ENCODE data around the gene TMEM203. TPM values are rescaled to one million over a fixed set of nuclear protein-coding genes. Genes with fewer than 3 reads are reported as not detected.

Gene TMEM203
- total RNA-seq, 5 donors from 2014 or later (not counting 1 experiment from before 2014, with no cell fraction given) = 23.7 to 44.7 (median 42.1) TPM

DNA sequence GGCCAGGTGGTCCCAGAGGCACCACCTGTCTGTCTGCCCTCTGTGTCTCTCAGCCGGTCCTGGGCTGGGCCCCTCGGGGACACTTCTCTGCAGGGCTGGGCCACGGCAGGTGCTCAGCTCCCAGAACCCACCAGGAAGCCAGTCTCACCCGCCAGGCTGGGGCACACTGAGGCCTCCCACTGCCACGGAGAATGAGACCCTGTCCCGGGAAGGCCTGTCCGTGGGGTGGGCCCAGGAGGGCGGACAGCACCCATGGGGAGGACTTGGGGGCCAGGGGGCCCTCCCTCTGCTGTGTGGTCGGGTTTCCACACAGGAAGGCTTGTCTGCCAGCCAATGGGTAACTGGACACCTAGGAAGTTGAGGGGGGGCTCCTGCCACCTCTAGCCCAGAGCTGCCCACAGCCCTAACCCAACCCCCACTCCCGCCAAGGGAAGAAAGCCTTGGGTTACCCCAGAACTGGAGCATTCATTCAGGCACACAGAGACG is 31.5 kb upstream of the TMEM203 start:
- H3K27ac ChIP-seq (ENCODE audit: low read length) = no peak overlapping the region
- H3K36me3 Mint-ChIP-seq = no peaks in the 10 kb centered on the region
- H3K27me3 Mint-ChIP-seq = peaks cover 0 to 5% of the 10 kb centered on the region in 2 donors
- 29% methylated on average over 9 of the region's 11 CpGs for WGBS (ENCODE audit: insufficient coverage)
- H3K4me1 ChIP-seq (ENCODE audit: control insufficient read depth in 1 of 2, extremely low read depth in 1 of 2, insufficient read depth in 2 of 2, low read length in 2 of 2) = peaks cover 3 to 51% of the 10 kb centered on the region in 2 experiments
- CTCF ChIA-PET = interaction anchor here (0.6 to 1.2 kb wide), 12 partner anchors 10 to 970 kb away, joined by 3 to 9 read pairs (median 4); partner anchors contain the start of genes MAN1B1 (in 1 of the 2) and NELFB (in 1 of the 2)
- no peaks in the 10 kb centered on the region for H3K9me3 ChIP-seq
- no peak overlapping the region for H3K4me3 ChIP-seq (ENCODE audit: control insufficient read depth in 1 of 2, extremely low read depth in 1 of 2, low read length in 1 of 2)
- ATAC-seq (replicated peaks in 1 of 4) (no peak), DNase-seq (no peak)
- POLR2A ChIA-PET = interaction anchor here in 1 of 2 donors (0.6 kb wide), 1 partner anchor 24 kb away, joined by 4 read pairs; no protein-coding TSS in a partner anchor
- peaks cover 2 to 3% of the 10 kb centered on the region in 2 donors for H3K36me3 ChIP-seq (ENCODE audit: control insufficient read depth in 2 of 2, extremely low read depth in 1 of 2, insufficient read depth in 1 of 2, low read length in 1 of 2)
- H3K4me3 Mint-ChIP-seq = peak overlapping the region in 1 of 3 donors; percentile 16
- H3K27ac Mint-ChIP-seq = no peak overlapping the region
- H3K4me1 Mint-ChIP-seq = peaks cover 15 to 27% (median 19%) of the 10 kb centered on the region in 3 donors
- peaks cover 0 to 29% of the 10 kb centered on the region in 2 experiments for H3K27me3 ChIP-seq (replicated peaks in 1 of 2; ENCODE audit: control insufficient read depth in 2 of 2, extremely low read depth in 1 of 2, insufficient read depth in 2 of 2, low read length in 1 of 2)
- H3K9me3 Mint-ChIP-seq = no peaks in the 10 kb centered on the region

DNA sequence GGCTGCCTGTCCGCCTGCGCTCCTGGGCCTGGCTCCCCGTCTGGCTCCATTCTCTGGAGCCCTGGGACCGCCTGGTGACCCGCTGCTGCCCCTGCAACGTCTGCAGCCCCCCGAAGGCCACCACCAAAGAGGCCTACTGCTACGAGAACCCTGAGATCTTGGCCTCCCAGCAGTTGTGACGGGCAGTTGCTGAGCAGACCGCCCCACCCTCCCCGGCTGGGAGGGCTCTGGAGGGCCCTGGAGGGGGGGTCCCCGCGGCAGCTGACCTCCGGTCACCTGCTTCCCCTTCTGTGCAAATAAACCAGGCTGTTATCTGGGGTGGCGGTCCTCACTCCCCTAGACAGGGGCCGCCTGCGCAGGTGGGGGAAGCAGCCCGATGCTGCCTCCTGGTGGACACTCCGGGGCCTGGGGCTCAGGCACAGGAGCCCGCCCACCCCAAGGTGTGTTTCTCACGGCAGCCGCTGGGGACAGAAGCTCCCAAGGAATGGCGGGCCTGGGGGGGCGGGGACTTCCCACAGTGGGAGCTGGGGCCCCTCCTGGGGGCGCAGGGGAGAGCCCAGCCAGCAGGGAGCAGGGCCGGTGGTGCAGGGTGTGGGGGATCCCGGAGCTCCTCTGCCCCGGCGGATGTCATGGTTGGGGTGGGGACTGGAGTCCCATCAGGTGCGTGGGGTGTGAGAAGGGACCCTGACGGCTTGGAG is 30.9 kb upstream of the TMEM203 start:
- H3K9me3 ChIP-seq = no peaks in the 10 kb centered on the region
- Mint-ChIP-seq H3K36me3 (no peaks in the 10 kb centered on the region), H3K27me3 (peaks cover 0 to 8% of the 10 kb centered on the region in 2 donors), H3K4me1 (peaks cover 15 to 27% (median 19%) of the 10 kb centered on the region in 3 donors), H3K27ac (no peak overlapping the region), H3K9me3 (no peaks in the 10 kb centered on the region), H3K4me3 (peak overlapping the region in 1 of 3 donors; percentile 16)
- ATAC-seq (replicated peaks in 1 of 4) = peak; percentile 20 to 37 (median 24)
- CTCF ChIA-PET = interaction anchor here (0.5 to 1.2 kb wide), 15 partner anchors 11 to 969 kb away, joined by 3 to 9 read pairs (median 4); partner anchors contain the start of genes MAN1B1 (in 1 of the 2) and NELFB (in 1 of the 2)
- H3K4me3 ChIP-seq (ENCODE audit: control insufficient read depth in 1 of 2, extremely low read depth in 1 of 2, low read length in 1 of 2) = no peak overlapping the region
- DNase-seq = peak; percentile 71 to 95 (median 87)
- 10% methylated on average over 27 of the region's 31 CpGs for WGBS (ENCODE audit: insufficient coverage)
- no peak overlapping the region for H3K27ac ChIP-seq (ENCODE audit: low read length)
- POLR2A ChIA-PET = interaction anchor here (0.6 kb wide), 2 partner anchors 25 to 30 kb away, joined by 4 to 5 read pairs; no protein-coding TSS in a partner anchor
- H3K27me3 ChIP-seq (replicated peaks in 1 of 2; ENCODE audit: control insufficient read depth in 2 of 2, extremely low read depth in 1 of 2, insufficient read depth in 2 of 2, low read length in 1 of 2) = peaks cover 0 to 35% of the 10 kb centered on the region in 2 experiments
- peaks cover 3 to 47% of the 10 kb centered on the region in 2 experiments for H3K4me1 ChIP-seq (ENCODE audit: control insufficient read depth in 1 of 2, extremely low read depth in 1 of 2, insufficient read depth in 2 of 2, low read length in 2 of 2)
- peaks cover 0 to 3% of the 10 kb centered on the region in 2 donors for H3K36me3 ChIP-seq (ENCODE audit: control insufficient read depth in 2 of 2, extremely low read depth in 1 of 2, insufficient read depth in 1 of 2, low read length in 1 of 2)

DNA sequence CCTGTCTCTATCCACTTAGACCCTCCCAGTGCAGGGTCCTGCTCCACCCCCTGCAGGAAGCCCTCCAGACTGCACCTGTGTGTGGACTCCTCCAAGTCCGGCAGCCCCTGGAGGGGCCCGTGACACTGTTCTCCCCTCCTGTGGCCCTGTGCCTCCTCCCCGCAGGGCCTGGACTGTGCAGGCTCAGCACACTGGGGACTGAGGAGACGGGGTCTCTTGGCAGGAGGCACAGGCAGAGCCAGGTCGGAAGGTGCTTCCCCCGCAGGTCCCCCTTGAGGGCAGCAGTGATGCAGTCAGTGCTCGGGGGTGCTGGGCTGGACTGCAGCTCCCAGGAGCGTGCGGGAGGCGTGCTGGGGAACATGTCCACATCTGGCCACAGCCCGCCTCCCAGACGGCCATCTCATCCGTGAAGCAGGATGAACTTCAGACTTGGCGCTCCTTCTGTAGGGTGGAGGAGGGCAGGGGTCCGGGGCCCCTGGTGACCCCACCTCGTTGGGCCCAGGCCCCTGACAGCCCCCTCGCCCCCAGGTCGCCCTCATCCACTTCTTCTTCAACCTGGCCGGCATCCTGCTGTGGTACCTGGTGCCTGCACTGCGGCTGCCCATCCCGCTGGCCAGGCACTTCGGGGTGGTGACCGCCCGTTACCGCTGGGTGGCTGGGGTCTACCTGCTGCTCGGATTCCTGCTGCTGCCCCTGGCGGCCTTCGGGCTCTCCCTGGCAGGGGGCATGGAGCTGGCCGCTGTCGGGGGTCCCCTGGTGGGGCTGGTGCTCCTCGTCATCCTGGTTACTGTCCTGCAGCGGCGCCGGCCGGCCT is 30.2 kb upstream of the TMEM203 start:
- Histone ChIP-seq H3K27me3 (replicated peaks in 1 of 2; ENCODE audit: control insufficient read depth in 2 of 2, extremely low read depth in 1 of 2, insufficient read depth in 2 of 2, low read length in 1 of 2) (peaks cover 0 to 43% of the 10 kb centered on the region in 2 experiments), H3K27ac (ENCODE audit: low read length) (no peak overlapping the region), H3K4me3 (ENCODE audit: control insufficient read depth in 1 of 2, extremely low read depth in 1 of 2, low read length in 1 of 2) (no peak overlapping the region), H3K4me1 (ENCODE audit: control insufficient read depth in 1 of 2, extremely low read depth in 1 of 2, insufficient read depth in 2 of 2, low read length in 2 of 2) (peaks cover 3 to 47% of the 10 kb centered on the region in 2 experiments), H3K9me3 (no peaks in the 10 kb centered on the region), H3K36me3 (ENCODE audit: control insufficient read depth in 2 of 2, extremely low read depth in 1 of 2, insufficient read depth in 1 of 2, low read length in 1 of 2) (peaks cover 0 to 3% of the 10 kb centered on the region in 2 donors)
- Mint-ChIP-seq H3K4me1 (peaks cover 10 to 24% (median 17%) of the 10 kb centered on the region in 3 donors), H3K27me3 (peaks cover 0 to 11% of the 10 kb centered on the region in 2 donors), H3K4me3 (peak overlapping the region in 1 of 3 donors; percentile 16), H3K36me3 (no peaks in the 10 kb centered on the region), H3K9me3 (no peaks in the 10 kb centered on the region), H3K27ac (no peak overlapping the region)
- ChIA-PET POLR2A (interaction anchor here (0.6 kb wide), 2 partner anchors 29 to 35 kb away, joined by 3 to 5 read pairs; no protein-coding TSS in a partner anchor), CTCF (interaction anchor here (0.6 to 1.2 kb wide), 7 partner anchors 21 to 968 kb away, joined by 3 to 6 read pairs (median 4); partner anchors contain the start of gene MAN1B1 (in 1 of the 2))
- 72% methylated on average over 25 of the region's 35 CpGs for WGBS (ENCODE audit: insufficient coverage)
- DNase-seq = no peak
- no peak for ATAC-seq (replicated peaks in 1 of 4)

DNA sequence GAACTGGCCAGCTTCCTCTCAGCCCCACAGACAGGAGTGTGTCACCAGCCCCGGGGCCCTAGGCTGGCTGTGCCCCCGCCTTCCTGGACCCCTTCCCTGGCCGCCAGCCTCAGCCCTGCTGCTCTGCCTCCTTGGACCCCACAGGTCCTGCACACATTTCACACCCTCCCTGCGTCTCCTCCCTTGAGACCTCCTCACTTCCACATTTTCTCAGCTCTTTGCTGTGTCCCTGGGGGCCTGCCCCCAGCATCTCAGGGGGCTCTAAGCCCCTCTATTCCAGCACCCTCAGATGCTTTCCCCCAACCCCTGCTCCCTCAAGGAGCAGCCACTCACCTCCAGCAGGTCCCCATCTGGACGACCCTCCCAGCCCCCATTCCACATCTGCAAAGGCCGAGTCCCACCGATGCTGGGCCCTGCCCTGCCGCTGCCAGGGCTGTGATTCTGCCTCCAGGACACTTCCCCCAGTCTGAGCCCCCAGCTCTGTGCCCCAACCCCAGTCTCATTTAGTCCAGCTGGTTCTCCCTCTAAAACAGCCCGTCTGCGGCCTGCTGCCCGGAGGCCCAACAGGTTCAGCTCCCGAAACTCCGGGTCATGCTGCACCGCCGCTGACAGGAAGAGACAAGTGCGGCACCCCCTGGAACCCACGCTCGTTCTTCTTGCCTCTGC is 29.4 kb upstream of the TMEM203 start:
- H3K9me3 Mint-ChIP-seq = no peaks in the 10 kb centered on the region
- H3K9me3 ChIP-seq = no peaks in the 10 kb centered on the region
- no peak overlapping the region for H3K4me3 Mint-ChIP-seq
- H3K4me1 Mint-ChIP-seq = peaks cover 10 to 24% (median 16%) of the 10 kb centered on the region in 3 donors
- POLR2A ChIA-PET = interaction anchor here in 1 of 2 donors (0.6 kb wide), 1 partner anchor 34 kb away, joined by 3 read pairs; no protein-coding TSS in a partner anchor
- peaks cover 0 to 50% of the 10 kb centered on the region in 2 experiments for H3K27me3 ChIP-seq (replicated peaks in 1 of 2; ENCODE audit: control insufficient read depth in 2 of 2, extremely low read depth in 1 of 2, insufficient read depth in 2 of 2, low read length in 1 of 2)
- CTCF ChIA-PET = no interaction called here
- H3K36me3 ChIP-seq (ENCODE audit: control insufficient read depth in 2 of 2, extremely low read depth in 1 of 2, insufficient read depth in 1 of 2, low read length in 1 of 2) = peaks cover 0 to 3% of the 10 kb centered on the region in 2 donors
- H3K4me1 ChIP-seq (ENCODE audit: control insufficient read depth in 1 of 2, extremely low read depth in 1 of 2, insufficient read depth in 2 of 2, low read length in 2 of 2) = peaks cover 3 to 43% of the 10 kb centered on the region in 2 experiments
- H3K36me3 Mint-ChIP-seq = no peaks in the 10 kb centered on the region
- H3K27me3 Mint-ChIP-seq = peaks cover 0 to 11% of the 10 kb centered on the region in 2 donors
- H3K4me3 ChIP-seq (ENCODE audit: control insufficient read depth in 1 of 2, extremely low read depth in 1 of 2, low read length in 1 of 2) = no peak overlapping the region
- DNase-seq = no peak
- ATAC-seq (replicated peaks in 1 of 4) = no peak
- WGBS (ENCODE audit: insufficient coverage) = 72% methylated on average over 11 of the region's 18 CpGs
- no peak overlapping the region for H3K27ac ChIP-seq (ENCODE audit: low read length)
- no peak overlapping the region for H3K27ac Mint-ChIP-seq

DNA sequence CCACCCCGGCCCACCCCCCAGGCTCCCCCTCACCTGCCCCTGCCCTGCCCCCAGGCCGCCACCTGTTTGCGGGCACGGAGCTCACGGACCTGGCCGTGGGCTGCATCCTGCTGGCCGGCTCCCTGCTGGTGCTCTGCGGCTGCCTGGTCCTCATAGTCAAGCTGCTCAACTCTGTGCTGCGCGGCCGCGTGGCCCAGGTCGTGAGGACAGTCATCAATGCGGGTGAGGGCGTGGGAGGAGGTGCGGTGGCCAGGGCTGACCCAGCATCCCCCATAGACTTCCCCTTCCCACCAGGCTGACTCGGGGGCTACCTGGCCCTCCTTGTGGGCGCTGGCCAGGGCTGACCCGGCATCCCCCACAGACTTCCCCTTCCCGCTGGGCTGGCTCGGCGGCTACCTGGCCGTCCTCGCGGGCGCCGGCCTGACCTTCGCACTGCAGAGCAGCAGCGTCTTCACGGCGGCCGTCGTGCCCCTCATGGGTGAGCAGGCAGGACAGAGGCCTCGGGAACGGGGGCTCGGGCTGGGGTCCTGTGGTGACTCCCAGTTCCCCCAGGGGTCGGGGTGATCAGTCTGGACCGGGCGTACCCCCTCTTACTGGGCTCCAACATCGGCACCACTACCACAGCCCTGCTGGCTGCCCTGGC is 28.7 kb upstream of the TMEM203 start:
- Mint-ChIP-seq H3K27me3 (peaks cover 0 to 14% of the 10 kb centered on the region in 2 donors), H3K9me3 (no peaks in the 10 kb centered on the region), H3K27ac (no peak overlapping the region), H3K4me1 (peaks cover 10 to 19% (median 12%) of the 10 kb centered on the region in 3 donors), H3K4me3 (no peak overlapping the region), H3K36me3 (no peaks in the 10 kb centered on the region)
- Histone ChIP-seq H3K36me3 (ENCODE audit: control insufficient read depth in 2 of 2, extremely low read depth in 1 of 2, insufficient read depth in 1 of 2, low read length in 1 of 2) (peaks cover 0 to 3% of the 10 kb centered on the region in 2 donors), H3K27me3 (replicated peaks in 1 of 2; ENCODE audit: control insufficient read depth in 2 of 2, extremely low read depth in 1 of 2, insufficient read depth in 2 of 2, low read length in 1 of 2) (peaks cover 0 to 57% of the 10 kb centered on the region in 2 experiments), H3K4me3 (ENCODE audit: control insufficient read depth in 1 of 2, extremely low read depth in 1 of 2, low read length in 1 of 2) (no peak overlapping the region), H3K9me3 (no peaks in the 10 kb centered on the region), H3K27ac (ENCODE audit: low read length) (no peak overlapping the region), H3K4me1 (ENCODE audit: control insufficient read depth in 1 of 2, extremely low read depth in 1 of 2, insufficient read depth in 2 of 2, low read length in 2 of 2) (peaks cover 3 to 36% of the 10 kb centered on the region in 2 experiments)
- ChIA-PET POLR2A (no interaction called here), CTCF (no interaction called here)
- DNase-seq (no peak), ATAC-seq (replicated peaks in 1 of 4) (no peak)
- WGBS (ENCODE audit: insufficient coverage) = 75% methylated on average over 25 of the region's 40 CpGs
